H9 (cell line): ENCODE measurements around the gene FUZ. TPM values are rescaled to one million over a fixed set of nuclear protein-coding genes. Genes with fewer than 3 reads are reported as not detected.
A peak's percentile ranks its signal among the peaks of the same experiment; 100 is the strongest.

Experiments used
- DNase-seq: peaks from one replicate; pipeline ENCODE4 v3.0.0-alpha.2; 2017
- H2AFZ ChIP-seq: one replicate; pipeline ENCODE4 v1.6.1; 2013; ENCODE audit warnings: mild to moderate bottlenecking, low read length, control low read depth, moderate library complexity
- H2AK5ac ChIP-seq: 2 replicates; pipeline ENCODE4 v1.6.1; 2013; ENCODE audit warnings: low read length, control low read depth, mixed read lengths; ENCODE audit not compliant: insufficient read length
- H2BK120ac ChIP-seq: one replicate; pipeline ENCODE4 v1.6.1; 2013; ENCODE audit warnings: low read depth, mild to moderate bottlenecking, low read length, control low read depth, inconsistent platforms; ENCODE audit not compliant: poor library complexity, severe bottlenecking
- H2BK12ac ChIP-seq: 2 replicates; pipeline ENCODE4 v1.6.1; 2013; ENCODE audit warnings: low read length, control low read depth, mixed read lengths, low read depth; ENCODE audit not compliant: insufficient read length
- H2BK15ac ChIP-seq: 2 replicates; pipeline ENCODE4 v1.6.1; 2013; ENCODE audit warnings: low read depth, low read length, control low read depth
- H2BK20ac ChIP-seq: one replicate; pipeline ENCODE4 v1.6.1; 2013; ENCODE audit warnings: low read depth, mild to moderate bottlenecking, low read length, control low read depth, inconsistent platforms; ENCODE audit not compliant: poor library complexity, severe bottlenecking
- H2BK5ac ChIP-seq: 2 replicates; pipeline ENCODE4 v1.6.1; 2013; ENCODE audit warnings: low read length, control low read depth, mixed read lengths; ENCODE audit not compliant: insufficient read length
- H3K14ac ChIP-seq: 2 replicates; pipeline ENCODE4 v1.6.1; 2013; ENCODE audit warnings: low read length, control low read depth; ENCODE audit not compliant: insufficient read depth
- H3K18ac ChIP-seq: 2 replicates; pipeline ENCODE4 v1.6.1; 2013; ENCODE audit warnings: low read depth, mild to moderate bottlenecking, mixed read lengths, low read length, control low read depth; ENCODE audit not compliant: insufficient read length
- H3K23ac ChIP-seq: 2 replicates; pipeline ENCODE4 v1.6.1; 2013; ENCODE audit warnings: low read length, control low read depth, mixed read lengths, low read depth; ENCODE audit not compliant: insufficient read length
- H3K23me2 ChIP-seq: 2 replicates; pipeline ENCODE4 v1.6.1; 2013; ENCODE audit warnings: low read depth, mild to moderate bottlenecking, mixed read lengths, low read length, control low read depth; ENCODE audit not compliant: insufficient read length, poor library complexity, severe bottlenecking
- H3K27ac ChIP-seq: 2 replicates; pipeline ENCODE4 v1.5.1; 2013; ENCODE audit warnings: low read length, control low read depth, mixed read lengths, low read depth; ENCODE audit not compliant: insufficient read length
- H3K27me3 ChIP-seq: 2 replicates; pipeline ENCODE4 v1.6.1; 2013; ENCODE audit warnings: low read length, control low read depth, inconsistent platforms; ENCODE audit not compliant: insufficient read depth
- H3K4ac ChIP-seq: 2 replicates; pipeline ENCODE4 v1.6.1; 2013; ENCODE audit warnings: low read depth, mild to moderate bottlenecking, control low read depth, inconsistent platforms, low read length, moderate library complexity
- H3K4me1 ChIP-seq: 2 replicates; pipeline ENCODE4 v1.6.1; 2013; ENCODE audit warnings: low read length, control low read depth, inconsistent platforms; ENCODE audit not compliant: insufficient read depth
- H3K4me2 ChIP-seq: 2 replicates; pipeline ENCODE4 v1.6.1; 2013; ENCODE audit warnings: low read length, control low read depth, mixed read lengths; ENCODE audit not compliant: insufficient read length, insufficient read depth
- H3K56ac ChIP-seq: 2 replicates; pipeline ENCODE4 v1.6.1; 2013; ENCODE audit warnings: low read depth, mild to moderate bottlenecking, mixed read lengths, low read length, control low read depth; ENCODE audit not compliant: insufficient read length
- H3K79me1 ChIP-seq: 2 replicates; pipeline ENCODE4 v1.6.1; 2013; ENCODE audit warnings: low read depth, mild to moderate bottlenecking, moderate library complexity, low read length, control low read depth, inconsistent platforms; ENCODE audit not compliant: insufficient read depth, poor library complexity, severe bottlenecking
- H3K79me2 ChIP-seq: 2 replicates; pipeline ENCODE4 v1.6.1; 2013; ENCODE audit warnings: low read length, control low read depth, inconsistent platforms; ENCODE audit not compliant: insufficient read depth
- H3K9ac ChIP-seq: 2 replicates; pipeline ENCODE4 v1.6.1; 2013; ENCODE audit warnings: low read length, control low read depth, mixed read lengths; ENCODE audit not compliant: insufficient read length; ENCODE audit errors: extremely low read depth
- H3K9me3 ChIP-seq: one replicate; pipeline ENCODE4 v1.6.1; 2013; ENCODE audit warnings: low read depth, low read length, inconsistent platforms; ENCODE audit not compliant: control insufficient read depth
- H3T11ph ChIP-seq: one replicate; pipeline ENCODE4 v1.6.1; 2013; ENCODE audit warnings: mild to moderate bottlenecking, low read length, control low read depth, inconsistent platforms
- H4K20me1 ChIP-seq: one replicate; pipeline ENCODE4 v1.6.1; 2013; ENCODE audit not compliant: control insufficient read depth, insufficient read length, insufficient read depth
- H4K5ac ChIP-seq: 2 replicates; pipeline ENCODE4 v1.6.1; 2013; ENCODE audit warnings: low read depth, mild to moderate bottlenecking, mixed read lengths, low read length, control low read depth; ENCODE audit not compliant: insufficient read length
- H4K8ac ChIP-seq: replicated peaks from 2 replicates; pipeline ENCODE4 v1.6.1; 2013; ENCODE audit warnings: low read length, control low read depth, mixed read lengths, low read depth; ENCODE audit not compliant: insufficient read length
- H4K91ac ChIP-seq: 2 replicates; pipeline ENCODE4 v1.6.1; 2013; ENCODE audit warnings: low read depth, mild to moderate bottlenecking, moderate library complexity, mixed read lengths, low read length, control low read depth; ENCODE audit not compliant: insufficient read length
- H3K27ac Mint-ChIP-seq, 3 experiments: 2 replicates in 2 of 3; 3 replicates in 1 of 3; pipeline ENCODE4 v1.8.0; 2020 to 2021; ENCODE audit warnings: mixed read lengths in 3 of 3, mild to moderate bottlenecking in 1 of 3, moderate library complexity in 1 of 3
- H3K27me3 Mint-ChIP-seq: 2 replicates; pipeline ENCODE4 v1.8.0; 2021; ENCODE audit warnings: low read depth, mild to moderate bottlenecking, moderate library complexity, mixed read lengths
- H3K36me3 Mint-ChIP-seq, 3 experiments: 2 replicates in 2 of 3; 3 replicates in 1 of 3; pipeline ENCODE4 v1.8.0; 2020 to 2021; ENCODE audit warnings: low read depth in 3 of 3, mixed read lengths in 3 of 3; ENCODE audit not compliant: insufficient read depth in 1 of 3
- H3K4me1 Mint-ChIP-seq, 2 experiments: 2 replicates each; pipeline ENCODE4 v1.8.0; 2020; ENCODE audit warnings: mixed read lengths in 2 of 2
- H3K4me3 Mint-ChIP-seq, 2 experiments: 2 replicates in 1 of 2; 3 replicates in 1 of 2; pipeline ENCODE4 v1.8.0; 2020 to 2021; ENCODE audit warnings: mild to moderate bottlenecking in 2 of 2, mixed read lengths in 2 of 2, moderate library complexity in 1 of 2
- H3K9me3 Mint-ChIP-seq, 2 experiments: 2 replicates in 1 of 2; 3 replicates in 1 of 2; pipeline ENCODE4 v1.8.0; 2020; ENCODE audit warnings: mild to moderate bottlenecking in 2 of 2, mixed read lengths in 2 of 2, moderate library complexity in 1 of 2
- WGBS: extraction: QIAGEN DNeasy Blood & Tissue Kit; methylation state at CpG from one replicate; pipeline ENCODE4 v1.1.7; 2013; ENCODE audit warnings: missing lambda C conversion rate, low lambda C conversion rate, mixed read lengths; ENCODE audit not compliant: insufficient read length; ENCODE audit errors: extremely low coverage; 5-methylcytosine and 5-hydroxymethylcytosine counted together
- total RNA-seq: library from RNA; stranded (reverse); gene quantifications from 2 replicates; pipeline ENCODE4 v1.2.1, GENCODE V29; 2021
- TF ChIP-seq, protein P1 (sequence below): fragments of 200-600 bp; sonication (generic); conservative IDR thresholded peaks from 3 replicates; pipeline ENCODE4 v1.8.0; 2021; ENCODE audit warnings: antibody characterized with exemption, mild to moderate bottlenecking

The FUZ gene
- total RNA-seq, 1 experiment from 2014 or later = 25.1 TPM

DNA sequence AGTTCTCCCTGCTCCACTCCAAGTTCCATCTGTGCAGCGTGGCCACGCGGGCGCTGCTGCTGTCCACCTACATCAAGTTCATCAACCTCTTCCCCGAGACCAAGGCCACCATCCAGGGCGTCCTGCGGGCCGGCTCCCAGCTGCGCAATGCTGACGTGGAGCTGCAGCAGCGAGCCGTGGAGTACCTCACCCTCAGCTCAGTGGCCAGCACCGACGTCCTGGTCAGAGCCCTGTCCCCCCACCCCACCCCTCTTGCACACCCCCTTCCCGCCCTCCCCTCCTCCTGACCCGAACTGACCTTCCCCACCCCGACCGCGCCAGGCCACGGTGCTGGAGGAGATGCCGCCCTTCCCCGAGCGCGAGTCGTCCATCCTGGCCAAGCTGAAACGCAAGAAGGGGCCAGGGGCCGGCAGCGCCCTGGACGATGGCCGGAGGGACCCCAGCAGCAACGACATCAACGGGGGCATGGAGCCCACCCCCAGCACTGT lies 11.6 kb downstream of the FUZ start:
- H3K4me1 Mint-ChIP-seq = peaks cover 5 to 28% of the 10 kb centered on the region in 2 experiments
- Histone ChIP-seq H3K56ac (no peak overlapping the region), H3K23ac (no peak overlapping the region), H4K5ac (no peak overlapping the region), H2BK5ac (no peak overlapping the region), H2BK120ac (no peak overlapping the region), H3K79me1 (no peaks in the 10 kb centered on the region), H3T11ph (no peak overlapping the region), H2BK15ac (no peak overlapping the region), H2AFZ (no peak overlapping the region), H3K9ac (no peak overlapping the region), H2BK12ac (no peak overlapping the region), H3K18ac (no peak overlapping the region), H4K8ac (no peak overlapping the region), H3K4me2 (no peak overlapping the region), H3K27me3 (no peaks in the 10 kb centered on the region), H3K79me2 (no peaks in the 10 kb centered on the region), H3K4ac (no peak overlapping the region), H2AK5ac (no peak overlapping the region), H4K20me1 (peaks cover 2% of the 10 kb centered on the region), H3K27ac (no peak overlapping the region), H4K91ac (no peak overlapping the region), H3K23me2 (no peaks in the 10 kb centered on the region), H3K4me1 (no peaks in the 10 kb centered on the region), H2BK20ac (no peak overlapping the region), H3K14ac (no peak overlapping the region), H3K9me3 (no peaks in the 10 kb centered on the region)
- TF ChIP-seq, protein P1, sequence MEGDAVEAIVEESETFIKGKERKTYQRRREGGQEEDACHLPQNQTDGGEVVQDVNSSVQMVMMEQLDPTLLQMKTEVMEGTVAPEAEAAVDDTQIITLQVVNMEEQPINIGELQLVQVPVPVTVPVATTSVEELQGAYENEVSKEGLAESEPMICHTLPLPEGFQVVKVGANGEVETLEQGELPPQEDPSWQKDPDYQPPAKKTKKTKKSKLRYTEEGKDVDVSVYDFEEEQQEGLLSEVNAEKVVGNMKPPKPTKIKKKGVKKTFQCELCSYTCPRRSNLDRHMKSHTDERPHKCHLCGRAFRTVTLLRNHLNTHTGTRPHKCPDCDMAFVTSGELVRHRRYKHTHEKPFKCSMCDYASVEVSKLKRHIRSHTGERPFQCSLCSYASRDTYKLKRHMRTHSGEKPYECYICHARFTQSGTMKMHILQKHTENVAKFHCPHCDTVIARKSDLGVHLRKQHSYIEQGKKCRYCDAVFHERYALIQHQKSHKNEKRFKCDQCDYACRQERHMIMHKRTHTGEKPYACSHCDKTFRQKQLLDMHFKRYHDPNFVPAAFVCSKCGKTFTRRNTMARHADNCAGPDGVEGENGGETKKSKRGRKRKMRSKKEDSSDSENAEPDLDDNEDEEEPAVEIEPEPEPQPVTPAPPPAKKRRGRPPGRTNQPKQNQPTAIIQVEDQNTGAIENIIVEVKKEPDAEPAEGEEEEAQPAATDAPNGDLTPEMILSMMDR = no peak
- DNase-seq = no peak
- no CpG with 5 or more reads among the region's 32 CpGs for WGBS
- H3K27ac Mint-ChIP-seq = peak overlapping the region in 1 of 3 experiments; percentile 24; a peak in 1 of 7 replicates
- peaks cover 27 to 59% (median 48%) of the 10 kb centered on the region in 3 experiments; a peak in 6 of 7 replicates for H3K36me3 Mint-ChIP-seq
- H3K27me3 Mint-ChIP-seq = no peaks in the 10 kb centered on the region
- no peaks in the 10 kb centered on the region; a peak in 1 of 5 replicates for H3K9me3 Mint-ChIP-seq
- H3K4me3 Mint-ChIP-seq = no peak overlapping the region
